Panc1 (cell line): ENCODE results near the gene IFNL4. TPM values are rescaled to one million over a fixed set of nuclear protein-coding genes. Genes with fewer than 3 reads are reported as not detected.
A peak's percentile ranks its signal among the peaks of the same experiment; 100 is the strongest.
"Not testable (repeated sequence)": the region's sequence is repeated elsewhere in the genome, so short reads cannot be mapped to it uniquely, and the experiment has no call there.

Experiments used
- ATAC-seq: fragments of 200-7000 bp; cut with Tn5 transposase; 2 replicates; pipeline ENCODE4 v1.9.1; 2020; ENCODE audit warnings: mild to moderate bottlenecking, moderate library complexity
- BruUV-seq: library from RNA; stranded (reverse); fragments of 400-500 nt; replicated peaks from 2 replicates; lab custom pipeline; 2021; lab: Mats Ljungman, UMichigan
- CTCF ChIA-PET: fragments of 300-600 bp; sonication (Branson Sonifier 250); formaldehyde crosslinking; loops from one replicate; lab custom pipeline; 2022; ENCODE audit warnings: antibody characterized with exemption; lab: Charles Lee
- POLR2A ChIA-PET: fragments of 300-600 bp; sonication (Branson Sonifier 250); formaldehyde crosslinking; loops from one replicate; lab custom pipeline; 2022; ENCODE audit warnings: antibody characterized with exemption; lab: Charles Lee
- DNase-seq: peaks from one replicate; pipeline ENCODE4 v3.0.0-alpha.2; 2010; ENCODE audit warnings: low read depth, low spot score
- H3K27ac ChIP-seq: 2 replicates; pipeline ENCODE4 v1.5.1; 2011; ENCODE audit warnings: mild to moderate bottlenecking, low read length, inconsistent platforms
- H3K27me3 ChIP-seq: fragments of 200-500 bp; sonication (Bioruptor generic); 2 replicates; pipeline ENCODE4 v1.6.0; 2014; ENCODE audit warnings: low read length, inconsistent platforms; ENCODE audit not compliant: control insufficient read depth, insufficient read depth
- H3K36me3 ChIP-seq: fragments of 200-500 bp; sonication (Bioruptor generic); 2 replicates; pipeline ENCODE4 v1.5.1; 2014; ENCODE audit warnings: inconsistent platforms, mild to moderate bottlenecking, low read length, moderate library complexity; ENCODE audit not compliant: control insufficient read depth, insufficient read depth
- H3K4me1 ChIP-seq: 2 replicates; pipeline ENCODE4 v1.5.1; 2011; ENCODE audit warnings: inconsistent platforms, mild to moderate bottlenecking, low read length, moderate library complexity; ENCODE audit not compliant: control insufficient read depth, insufficient read depth
- H3K4me3 ChIP-seq, 2 experiments: 2 replicates each; pipeline ENCODE4 v1.5.1; 2011 to 2012; ENCODE audit warnings: low read depth in 2 of 2, low read length in 2 of 2, mild to moderate bottlenecking in 2 of 2, inconsistent platforms in 1 of 2, moderate library complexity in 1 of 2
- H3K9me3 ChIP-seq: fragments of 200-500 bp; sonication (Bioruptor generic); 2 replicates; pipeline ENCODE4 v1.5.1; 2014; ENCODE audit warnings: low read depth, mild to moderate bottlenecking, inconsistent platforms, low read length, moderate library complexity; ENCODE audit not compliant: control insufficient read depth, insufficient read depth
- CTCF ChIP-seq: fragments of 450-650 bp; IDR thresholded peaks from 2 replicates; pipeline ENCODE4 v1.5.1; 2017; ENCODE audit warnings: mild to moderate bottlenecking
- POLR2AphosphoS5 ChIP-seq: IDR thresholded peaks from 2 replicates; pipeline ENCODE4 v1.6.1; 2012; ENCODE audit warnings: mild to moderate bottlenecking, low read depth, low read length, moderate library complexity
- REST ChIP-seq, 2 experiments: IDR thresholded peaks; 2 replicates each; pipeline ENCODE4 v1.6.1; 2011 to 2012; ENCODE audit warnings: low read depth in 2 of 2, control low read depth in 1 of 2, low read length in 1 of 2, mild to moderate bottlenecking in 1 of 2, moderate library complexity in 1 of 2; ENCODE audit not compliant: insufficient read depth in 1 of 2
- SIN3A ChIP-seq: IDR thresholded peaks from 2 replicates; pipeline ENCODE4 v1.6.1; 2012; ENCODE audit warnings: low read depth, mild to moderate bottlenecking, low read length, moderate library complexity, borderline replicate concordance; ENCODE audit not compliant: insufficient read depth
- TCF7L2 ChIP-seq: IDR thresholded peaks from 2 replicates; pipeline ENCODE4 v1.6.1; 2011; ENCODE audit warnings: mild to moderate bottlenecking, low read depth, low read length, inconsistent platforms
- in situ Hi-C: cut with HindIII; loops from 2 replicates; pipeline ENCODE4 v1.10.0; 2016; ENCODE audit warnings: low sequenced_read_pairs, low pct_unique_long_range_greater_than_20kb
- intact Hi-C: fragments of 100-400 bp; cut with micrococcal nuclease; formaldehyde crosslinking; loops from one replicate; pipeline ENCODE4 v1.10.0; 2022; ENCODE audit not compliant: unreplicated experiment
- total RNA-seq: library from RNA; stranded (reverse); gene quantifications from one replicate; pipeline ENCODE4 v1.2.1, GENCODE V29; 2021; ENCODE audit not compliant: unreplicated experiment

The IFNL4 gene
- total RNA-seq, 1 experiment from 2014 or later: not detected

GRCh38 chr19:39270036-39270871 is 21.6 kb upstream of the IFNL4 start:
- in situ Hi-C loops: no loop called here
- CTCF ChIA-PET: interaction anchor here (0.6 to 1.3 kb wide), 7 partner anchors 15 to 522 kb away, joined by 3 to 10 read pairs (median 3); partner anchors contain the start of gene SYCN

GRCh38 chr19:39269369-39269768 is 20.7 kb upstream of the IFNL4 start:
- H3K9me3 ChIP-seq, H3K27me3 ChIP-seq, H3K4me1 ChIP-seq, in situ Hi-C loops, BruUV-seq, ATAC-seq, intact Hi-C loops, POLR2A ChIA-PET, H3K27ac ChIP-seq, DNase-seq, H3K36me3 ChIP-seq, H3K4me3 ChIP-seq: not testable (repeated sequence)
- CTCF ChIA-PET: interaction anchor here (1.3 kb wide), 1 partner anchor 58 kb away, joined by 3 read pairs; no protein-coding TSS in a partner anchor

More at GRCh38 chr19:39270036-39270871, 21.6 kb upstream of the IFNL4 start:
- intact Hi-C loops: no loop called here
- POLR2A ChIA-PET: interaction anchor here (1.2 to 1.3 kb wide), 2 partner anchors 17 to 166 kb away, joined by 3 to 5 read pairs; partner anchors contain the start of gene RPS16
- Histone ChIP-seq H3K4me1 (no peaks in the 10 kb centered on the region), H3K4me3 (no peak overlapping the region), H3K27ac (no peak overlapping the region), H3K36me3 (no peaks in the 10 kb centered on the region), H3K9me3 (no peaks in the 10 kb centered on the region), H3K27me3 (no peaks in the 10 kb centered on the region)
- no TSS peak for BruUV-seq
- no peak for DNase-seq
- peak; percentile 31 for ATAC-seq
- no peak for TF ChIP-seq POLR2AphosphoS5
- no peak for TF ChIP-seq TCF7L2
- TF ChIP-seq SIN3A: no peak
- TF ChIP-seq REST (IDR thresholded peaks at IDR 0.05; ENCODE audit: insufficient read depth in 1 of 2, low read depth in 2 of 2, low read length in 1 of 2): no peak
- no peak for TF ChIP-seq CTCF

- H3K27ac ChIP-seq, in situ Hi-C loops, intact Hi-C loops, BruUV-seq, H3K4me1 ChIP-seq, DNase-seq, POLR2A ChIA-PET, H3K36me3 ChIP-seq, H3K27me3 ChIP-seq, H3K4me3 ChIP-seq, H3K9me3 ChIP-seq: not testable (repeated sequence)
- CTCF ChIA-PET: interaction anchor here (1.0 to 1.3 kb wide), 2 partner anchors 27 to 524 kb away, joined by 3 to 4 read pairs; partner anchors contain the start of gene IFNL1
- peak; percentile 19 for ATAC-seq
Measured at GRCh38 chr19:39268531-39269223, 20.0 kb upstream of the IFNL4 start.

- CTCF ChIA-PET: interaction anchor here (1.0 to 1.3 kb wide), 2 partner anchors 28 to 525 kb away, joined by 3 to 4 read pairs; partner anchors contain the start of gene IFNL1
- intact Hi-C loops, H3K4me1 ChIP-seq, DNase-seq, H3K36me3 ChIP-seq, POLR2A ChIA-PET, H3K9me3 ChIP-seq, BruUV-seq, H3K27me3 ChIP-seq, in situ Hi-C loops, H3K27ac ChIP-seq, H3K4me3 ChIP-seq: not testable (repeated sequence)
- ATAC-seq: peak; percentile 85
Measured at GRCh38 chr19:39268085-39268484, 19.4 kb upstream of the IFNL4 start, which contains the start of gene IFNL2. IFNL2 (plus strand) TSS chr19:39268396; CDS start chr19:39268569, 173 bp downstream.
